Hepatocyte (in vitro differentiated cells): ENCODE results near the gene MRGPRD.

Experiments used
- CTCF ChIP-seq: fragments of 200-600 bp; sonication (generic); IDR thresholded peaks from 2 replicates; pipeline ENCODE4 v1.5.1; 2016; ENCODE audit warnings: antibody characterized with exemption, mild to moderate bottlenecking; ENCODE audit not compliant: poor library complexity
- EZH2 ChIP-seq: fragments of 200-600 bp; sonication (generic); IDR thresholded peaks from 2 replicates; pipeline ENCODE4 v1.6.1; 2016; ENCODE audit warnings: antibody characterized with exemption, mild to moderate bottlenecking, borderline replicate concordance

GRCh38 chr11:68976563-68976962, 4.2 kb downstream of the MRGPRD start:
- TF ChIP-seq CTCF (no peak), EZH2 (no peak)
